ENCODE data around the gene TSPAN10. TPM values are rescaled to one million over a fixed set of nuclear protein-coding genes. Genes with fewer than 3 reads are reported as not detected.

The TSPAN10 gene
- total RNA-seq, 1 donor from 2014 or later: not detected

GRCh38 chr17:81680150-81680549 is 43.2 kb downstream of the TSPAN10 start:
- Mint-ChIP-seq H3K27ac (ENCODE audit: unreplicated experiment) (no peak overlapping the region), H3K4me3 (ENCODE audit: unreplicated experiment) (no peak overlapping the region), H3K9me3 (ENCODE audit: unreplicated experiment) (peaks cover 5% of the 10 kb centered on the region), H3K4me1 (ENCODE audit: low read depth, unreplicated experiment) (peaks cover 10% of the 10 kb centered on the region), H3K27me3 (ENCODE audit: unreplicated experiment) (peaks cover 4% of the 10 kb centered on the region), H3K36me3 (ENCODE audit: unreplicated experiment) (no peaks in the 10 kb centered on the region)
- no peak for DNase-seq
- TF ChIP-seq CTCF (IDR thresholded peaks at IDR 0.05; ENCODE audit: partially characterized antibody, unreplicated experiment): no peak

DNA sequence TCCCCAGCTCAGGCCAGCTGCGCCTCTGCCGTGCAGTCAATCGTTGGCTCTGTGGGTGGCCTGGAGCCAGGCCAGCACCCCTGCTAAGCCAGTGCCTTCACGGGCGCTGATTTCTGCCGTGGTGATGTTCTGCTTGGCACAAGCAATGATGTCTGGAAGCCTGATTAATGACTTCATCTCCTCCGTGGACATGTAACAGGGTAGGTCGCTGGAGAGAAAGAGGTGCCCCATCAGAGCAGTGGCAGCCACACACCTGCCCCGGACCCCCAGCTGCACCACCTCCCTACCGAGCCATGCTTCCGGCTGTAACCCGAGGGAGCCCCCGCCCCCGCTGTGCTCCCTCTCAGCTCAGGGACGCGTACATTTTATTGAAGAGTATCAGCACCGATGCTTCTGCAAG is 44.7 kb downstream of the TSPAN10 start:
- TF ChIP-seq CTCF (IDR thresholded peaks at IDR 0.05; ENCODE audit: partially characterized antibody, unreplicated experiment): no peak
- H3K36me3 Mint-ChIP-seq (ENCODE audit: unreplicated experiment): no peaks in the 10 kb centered on the region
- H3K27ac Mint-ChIP-seq (ENCODE audit: unreplicated experiment): no peak overlapping the region
- peaks cover 10% of the 10 kb centered on the region for H3K4me1 Mint-ChIP-seq (ENCODE audit: low read depth, unreplicated experiment)
- peaks cover 4% of the 10 kb centered on the region for H3K27me3 Mint-ChIP-seq (ENCODE audit: unreplicated experiment)
- no peak for DNase-seq
- H3K9me3 Mint-ChIP-seq (ENCODE audit: unreplicated experiment): peaks cover 8% of the 10 kb centered on the region
- H3K4me3 Mint-ChIP-seq (ENCODE audit: unreplicated experiment): peak overlapping the region; percentile 61

- peaks cover 13% of the 10 kb centered on the region for H3K9me3 Mint-ChIP-seq (ENCODE audit: unreplicated experiment)
- no peak for TF ChIP-seq CTCF (IDR thresholded peaks at IDR 0.05; ENCODE audit: partially characterized antibody, unreplicated experiment)
- H3K27me3 Mint-ChIP-seq (ENCODE audit: unreplicated experiment): peaks cover 4% of the 10 kb centered on the region
- DNase-seq: no peak
- H3K36me3 Mint-ChIP-seq (ENCODE audit: unreplicated experiment): no peaks in the 10 kb centered on the region
- H3K27ac Mint-ChIP-seq (ENCODE audit: unreplicated experiment): peak overlapping the region; percentile 90
- peak overlapping the region; percentile 93 for H3K4me3 Mint-ChIP-seq (ENCODE audit: unreplicated experiment)
- H3K4me1 Mint-ChIP-seq (ENCODE audit: low read depth, unreplicated experiment): peaks cover 16% of the 10 kb centered on the region
Observed at GRCh38 chr17:81682565-81683207, 45.7 kb downstream of the TSPAN10 start.

DNA sequence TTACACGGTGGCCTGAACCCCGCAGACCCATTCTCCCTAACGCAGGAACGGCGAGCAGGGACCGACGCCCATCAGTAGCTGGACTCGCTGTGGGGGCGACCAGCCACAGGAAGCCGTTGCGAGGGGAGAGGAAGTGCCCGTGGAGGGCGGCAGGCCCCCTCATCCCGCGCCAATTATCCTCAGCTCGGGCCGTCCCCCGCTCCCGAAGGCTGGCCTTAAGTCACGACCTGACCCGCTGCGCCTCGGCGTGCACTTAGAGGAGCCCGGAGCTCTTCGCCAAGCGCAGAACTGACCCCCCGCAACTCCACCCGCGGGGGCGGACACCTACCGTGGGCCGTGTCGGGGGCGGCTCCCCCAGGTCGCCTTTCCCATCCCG is 46.2 kb downstream of the TSPAN10 start:
- no peak for TF ChIP-seq CTCF (IDR thresholded peaks at IDR 0.05; ENCODE audit: partially characterized antibody, unreplicated experiment)
- Mint-ChIP-seq H3K27ac (ENCODE audit: unreplicated experiment) (peak overlapping the region; percentile 90), H3K36me3 (ENCODE audit: unreplicated experiment) (no peaks in the 10 kb centered on the region), H3K9me3 (ENCODE audit: unreplicated experiment) (peaks cover 13% of the 10 kb centered on the region), H3K27me3 (ENCODE audit: unreplicated experiment) (peaks cover 2% of the 10 kb centered on the region), H3K4me1 (ENCODE audit: low read depth, unreplicated experiment) (peaks cover 14% of the 10 kb centered on the region), H3K4me3 (ENCODE audit: unreplicated experiment) (peak overlapping the region; percentile 93)
- DNase-seq: peak; percentile 35

- TF ChIP-seq CTCF (IDR thresholded peaks at IDR 0.05; ENCODE audit: partially characterized antibody, unreplicated experiment): no peak
- peak within 1 kb of the TSS; percentile 90 for H3K27ac Mint-ChIP-seq (ENCODE audit: unreplicated experiment)
Observed at GRCh38 chr17:81683584-81684441, 46.8 kb downstream of the TSPAN10 start, which contains the start of the genes ARL16 and HGS. Gene ARL16 (minus strand): TSS chr17:81683797. CDS start chr17:81683753, 44 bp downstream. Gene HGS (plus strand): TSS chr17:81684011. CDS start chr17:81684067, 56 bp downstream.

More at GRCh38 chr17:81683584-81684441, 46.8 kb downstream of the TSPAN10 start, which contains the start of the genes ARL16 and HGS:
- Mint-ChIP-seq H3K27me3 (ENCODE audit: unreplicated experiment) (peaks cover 2% of the 10 kb centered on the region), H3K36me3 (ENCODE audit: unreplicated experiment) (no peaks in the 10 kb centered on the region), H3K9me3 (ENCODE audit: unreplicated experiment) (peaks cover 15% of the 10 kb centered on the region), H3K4me3 (ENCODE audit: unreplicated experiment) (peak within 1 kb of the TSS; percentile 95), H3K4me1 (ENCODE audit: low read depth, unreplicated experiment) (peaks cover 17% of the 10 kb centered on the region)
- DNase-seq: peak; percentile 98
